HEK293T (cell line): ENCODE measurements around the gene HIGD2A.

ENCODE experiments used
- CTCF ChIA-PET: fragments of 350-600 bp; formaldehyde crosslinking; extraction: SDS; loops from one replicate; lab custom pipeline; 2021; ENCODE audit warnings: antibody characterized with exemption, inconsistent platforms; lab: Yijun Ruan, JAX
- POLR2A ChIA-PET: fragments of 350-600 bp; formaldehyde crosslinking; extraction: SDS; loops from one replicate; lab custom pipeline; 2020; ENCODE audit warnings: antibody characterized with exemption, inconsistent platforms; lab: Yijun Ruan, JAX
- DNase-seq: peaks from one replicate; pipeline ENCODE4 v3.0.0; 2012; ENCODE audit warnings: mixed read lengths; ENCODE audit errors: extremely low spot score
- ARNT ChIP-seq: fragments of 450-650 bp; IDR thresholded peaks from 2 replicates; pipeline ENCODE4 v1.6.1; 2017; ENCODE audit warnings: mild to moderate bottlenecking
- BHLHE40 ChIP-seq: fragments of 450-650 bp; IDR thresholded peaks from 2 replicates; pipeline ENCODE4 v1.6.1; 2016; ENCODE audit warnings: mild to moderate bottlenecking, moderate library complexity, borderline replicate concordance
- CTBP1 ChIP-seq: fragments of 450-650 bp; IDR thresholded peaks from 2 replicates; pipeline ENCODE4 v1.6.1; 2016; ENCODE audit warnings: borderline replicate concordance
- ELF4 ChIP-seq: fragments of 450-650 bp; IDR thresholded peaks from 2 replicates; pipeline ENCODE4 v1.6.1; 2017; ENCODE audit warnings: antibody characterized with exemption
- FOXA1 ChIP-seq: fragments of 450-650 bp; IDR thresholded peaks from 2 replicates; pipeline ENCODE4 v1.6.1; 2016; ENCODE audit warnings: mild to moderate bottlenecking
- FOXK2 ChIP-seq: fragments of 450-650 bp; IDR thresholded peaks from 2 replicates; pipeline ENCODE4 v1.6.1; 2016; ENCODE audit warnings: mild to moderate bottlenecking
- FOXM1 ChIP-seq: fragments of 450-650 bp; IDR thresholded peaks from 2 replicates; pipeline ENCODE4 v1.6.1; 2017; ENCODE audit warnings: mild to moderate bottlenecking, borderline replicate concordance
- HDGF ChIP-seq: fragments of 450-650 bp; IDR thresholded peaks from 2 replicates; pipeline ENCODE4 v1.6.1; 2017; ENCODE audit warnings: antibody characterized with exemption, borderline replicate concordance
- L3MBTL2 ChIP-seq: fragments of 450-650 bp; conservative IDR thresholded peaks from 2 replicates; pipeline ENCODE4 v1.6.1; 2016; ENCODE audit warnings: mild to moderate bottlenecking
- LEF1 ChIP-seq: fragments of 450-650 bp; IDR thresholded peaks from 2 replicates; pipeline ENCODE4 v1.6.1; 2017; ENCODE audit warnings: mild to moderate bottlenecking, borderline replicate concordance
- NFRKB ChIP-seq: fragments of 450-650 bp; IDR thresholded peaks from 2 replicates; pipeline ENCODE4 v1.6.1; 2016; ENCODE audit warnings: mild to moderate bottlenecking, moderate library complexity
- PKNOX1 ChIP-seq: fragments of 450-650 bp; IDR thresholded peaks from 2 replicates; pipeline ENCODE4 v1.6.1; 2016
- SP1 ChIP-seq: fragments of 450-650 bp; IDR thresholded peaks from 2 replicates; pipeline ENCODE4 v1.6.1; 2017
- SUZ12 ChIP-seq: fragments of 450-650 bp; IDR thresholded peaks from 2 replicates; pipeline ENCODE4 v1.6.1; 2016; ENCODE audit warnings: mild to moderate bottlenecking
- TARDBP ChIP-seq: fragments of 450-650 bp; IDR thresholded peaks from 2 replicates; pipeline ENCODE4 v1.6.1; 2016
- ZNF384 ChIP-seq: fragments of 450-650 bp; IDR thresholded peaks from 2 replicates; pipeline ENCODE4 v1.6.1; 2016

The HIGD2A gene

GRCh38 chr5:176379881-176380280 is 8.7 kb upstream of the HIGD2A start:
- TF ChIP-seq PKNOX1 (no peak), LEF1 (no peak), BHLHE40 (no peak), HDGF (no peak), TARDBP (no peak), L3MBTL2 (no peak), FOXA1 (no peak), ARNT (no peak), ZNF384 (no peak), SUZ12 (no peak), NFRKB (no peak), SP1 (no peak), FOXK2 (no peak), ELF4 (no peak), FOXM1 (no peak)
- DNase-seq = no peak
- CTCF ChIA-PET = interaction anchor here (0.6 kb wide), 1 partner anchor 25 kb away, joined by 3 read pairs; no protein-coding TSS in a partner anchor
- POLR2A ChIA-PET = no interaction called here

DNA sequence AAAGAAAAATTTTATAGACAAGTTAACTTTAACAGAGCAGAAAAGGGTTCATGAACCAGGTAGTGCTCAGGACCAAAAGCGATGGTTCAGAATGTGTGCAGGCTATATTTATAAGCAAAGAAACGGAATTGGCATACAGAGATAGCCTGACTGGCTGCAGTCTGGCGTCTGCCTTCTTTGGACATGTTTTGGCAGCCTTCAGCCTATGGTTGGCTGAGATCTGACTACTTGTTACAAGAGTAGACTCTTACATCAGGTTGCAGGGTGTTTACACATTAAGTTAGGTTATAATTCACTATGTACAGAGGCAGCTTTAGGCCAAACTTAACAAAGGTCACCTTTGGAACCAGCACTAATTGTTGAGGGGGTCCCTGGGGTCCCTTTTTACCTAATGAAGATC is 7.1 kb upstream of the HIGD2A start:
- no peak for DNase-seq
- POLR2A ChIA-PET = interaction anchor here (0.9 kb wide), 1 partner anchor 66 kb away, joined by 3 read pairs; the partner anchor contains the start of gene FAF2
- TF ChIP-seq FOXA1 = no peak
- no peak for TF ChIP-seq FOXM1
- no peak for TF ChIP-seq FOXK2
- no peak for TF ChIP-seq NFRKB
- TF ChIP-seq TARDBP = no peak
- TF ChIP-seq ARNT = no peak
- no peak for TF ChIP-seq ELF4
- TF ChIP-seq L3MBTL2 = no peak
- no peak for TF ChIP-seq CTBP1
- TF ChIP-seq SUZ12 = no peak
- no peak for TF ChIP-seq SP1
- CTCF ChIA-PET = no interaction called here

DNA sequence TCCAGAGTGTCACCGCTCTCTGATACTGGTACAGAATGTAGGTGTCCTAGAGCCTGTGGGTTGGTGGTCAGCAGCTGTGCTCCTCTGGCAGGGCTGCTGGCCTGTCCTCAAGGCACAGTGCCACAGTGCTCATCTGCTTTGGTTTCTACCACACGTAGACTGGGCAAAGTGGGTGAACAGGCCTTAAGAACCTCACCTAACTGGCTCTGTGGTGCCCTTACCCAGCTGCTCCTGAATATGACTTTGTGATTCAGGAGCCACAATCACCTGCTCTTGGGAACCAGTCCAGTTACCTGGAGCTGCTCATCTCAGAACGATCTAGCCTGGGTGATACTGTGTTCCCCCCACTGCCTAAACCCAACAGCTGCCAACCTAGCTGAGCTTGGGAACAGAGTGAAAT is 6.6 kb upstream of the HIGD2A start:
- CTCF ChIA-PET = no interaction called here
- TF ChIP-seq PKNOX1 = no peak
- TF ChIP-seq SP1 = no peak
- no peak for TF ChIP-seq FOXK2
- TF ChIP-seq FOXM1 = no peak
- TF ChIP-seq TARDBP = no peak
- TF ChIP-seq ZNF384 = no peak
- DNase-seq = no peak
- POLR2A ChIA-PET = interaction anchor here (0.9 kb wide), 1 partner anchor 66 kb away, joined by 3 read pairs; the partner anchor contains the start of gene FAF2

DNA sequence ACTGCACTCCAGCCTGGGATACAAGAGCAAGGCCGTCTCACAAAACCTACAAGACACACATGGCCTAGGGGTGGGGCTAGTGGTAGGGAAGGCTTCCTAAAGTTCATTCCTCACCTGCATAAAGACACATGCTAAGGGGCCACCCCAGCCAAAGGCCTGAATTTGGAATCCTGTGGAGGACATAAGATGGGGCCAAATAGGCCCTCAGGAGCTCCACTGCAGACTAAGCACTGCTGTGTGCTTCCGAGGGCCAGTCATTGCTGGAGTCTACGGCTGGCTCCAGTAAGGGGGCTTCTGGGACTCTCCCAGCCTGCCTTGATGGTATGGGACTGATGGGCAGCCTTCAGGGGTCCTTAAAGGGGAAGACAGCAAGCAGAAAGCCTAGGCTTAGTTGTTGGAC is 5.8 kb upstream of the HIGD2A start:
- CTCF ChIA-PET = no interaction called here
- no peak for TF ChIP-seq ARNT
- TF ChIP-seq FOXM1 = no peak
- no peak for TF ChIP-seq L3MBTL2
- no peak for TF ChIP-seq SP1
- TF ChIP-seq ZNF384 = no peak
- no peak for TF ChIP-seq NFRKB
- no peak for TF ChIP-seq LEF1
- TF ChIP-seq PKNOX1 = no peak
- no peak for TF ChIP-seq FOXA1
- TF ChIP-seq CTBP1 = no peak
- no peak for TF ChIP-seq FOXK2
- TF ChIP-seq TARDBP = no peak
- no peak for TF ChIP-seq BHLHE40
- no peak for TF ChIP-seq ELF4
- DNase-seq = no peak
- POLR2A ChIA-PET = no interaction called here

GRCh38 chr5:176383248-176383905 is 5.2 kb upstream of the HIGD2A start:
- POLR2A ChIA-PET = no interaction called here

More at GRCh38 chr5:176383248-176383905, 5.2 kb upstream of the HIGD2A start:
- no peak for DNase-seq
- TF ChIP-seq ELF4 (no peak), FOXM1 (no peak), HDGF (no peak), FOXA1 (no peak), CTBP1 (no peak), PKNOX1 (no peak), NFRKB (no peak), BHLHE40 (no peak), L3MBTL2 (no peak), TARDBP (no peak), ARNT (no peak), SP1 (no peak), LEF1 (no peak), ZNF384 (no peak), FOXK2 (no peak), SUZ12 (no peak)
- CTCF ChIA-PET = no interaction called here
